ENCODE results near the gene GRIK2. TPM values are rescaled to one million over a fixed set of nuclear protein-coding genes. Genes with fewer than 3 reads are reported as not detected.
"Not testable (repeated sequence)": the region's sequence is repeated elsewhere in the genome, so short reads cannot be mapped to it uniquely, and the experiment has no call there.

Gene GRIK2
- total and polyA plus RNA-seq, 5 donors from 2014 or later: not detected

DNA sequence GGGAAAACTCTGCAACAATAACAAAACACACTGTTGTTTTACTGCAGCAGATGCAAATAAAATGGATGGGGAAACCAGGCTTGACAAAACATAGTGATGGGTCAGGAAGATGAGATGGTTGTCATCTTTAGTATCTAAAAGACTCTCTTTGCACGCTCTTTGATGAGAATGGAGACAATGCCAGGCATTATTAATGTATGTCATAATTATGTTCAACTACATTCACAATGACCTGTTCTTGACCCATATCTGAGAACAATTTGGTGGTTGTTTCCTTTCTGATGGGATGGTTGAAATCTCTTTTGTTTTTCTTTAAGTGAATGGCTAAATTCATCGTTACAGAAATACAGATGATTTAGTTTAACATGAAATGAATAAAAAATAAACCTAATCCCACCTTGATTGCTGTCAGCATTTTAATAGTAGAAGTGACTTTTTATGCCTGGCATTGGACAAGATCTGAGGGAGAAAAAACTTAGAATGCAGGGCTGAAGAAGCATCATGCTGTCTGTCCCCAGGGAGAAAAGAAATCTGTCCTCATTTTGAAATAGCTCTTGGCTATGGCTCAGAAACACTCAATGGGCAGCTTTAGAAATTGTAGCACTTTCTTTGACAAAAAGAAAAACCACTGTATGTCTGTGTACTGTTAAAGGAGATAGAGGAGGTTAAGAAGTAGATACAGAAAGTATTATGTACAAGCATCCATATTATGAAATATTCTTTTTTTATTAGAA, 12.4 kb upstream of the GRIK2 start:
- Histone ChIP-seq H3K27ac (ENCODE audit: insufficient read depth, low read length, poor library complexity, severe bottlenecking) (no peak overlapping the region), H3K36me3 (ENCODE audit: control insufficient read depth, insufficient read depth, low read length) (no peaks in the 10 kb centered on the region), H3K4me3 (ENCODE audit: low read depth, low read length) (no peak overlapping the region), H3K4me1 (ENCODE audit: control insufficient read depth, insufficient read depth, low read length, poor library complexity, severe bottlenecking) (no peaks in the 10 kb centered on the region), H3K9me3 (ENCODE audit: control insufficient read depth in 2 of 2, low read length in 2 of 2) (no peaks in the 10 kb centered on the region), H3K27me3 (ENCODE audit: control insufficient read depth, insufficient read depth, low read length) (no peaks in the 10 kb centered on the region)
- Mint-ChIP-seq H3K36me3 (no peaks in the 10 kb centered on the region), H3K4me3 (no peak overlapping the region), H3K27me3 (no peaks in the 10 kb centered on the region), H3K9me3 (peaks cover 0 to 13% (median 6%) of the 10 kb centered on the region in 7 donors), H3K4me1 (no peaks in the 10 kb centered on the region), H3K27ac (no peak overlapping the region)
- ATAC-seq (ENCODE audit: low read depth in 2 of 2): no peak
- no peak for DNase-seq

DNA sequence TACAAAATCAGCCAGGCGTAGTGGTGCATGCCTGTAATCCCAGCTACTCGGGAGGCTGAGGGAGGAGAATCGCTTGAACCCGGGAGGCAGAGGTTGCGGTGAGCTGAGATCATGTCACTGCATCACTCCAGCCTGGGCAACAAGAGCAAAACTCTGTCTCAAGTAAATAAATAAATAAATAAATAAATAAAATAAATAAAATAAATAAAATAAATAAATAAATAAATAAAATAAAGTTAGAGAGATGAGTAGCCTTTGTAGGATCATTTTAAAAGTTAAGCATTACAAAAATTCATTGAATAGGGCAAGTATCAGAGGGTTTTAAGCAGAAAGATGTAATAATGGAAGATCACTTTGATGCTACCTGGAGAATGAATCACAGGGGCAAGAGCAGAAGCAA, 9.8 kb upstream of the GRIK2 start:
- H3K27ac Mint-ChIP-seq; ATAC-seq (ENCODE audit: low read depth in 2 of 2); H3K27me3 Mint-ChIP-seq; H3K36me3 ChIP-seq (ENCODE audit: control insufficient read depth, insufficient read depth, low read length); H3K36me3 Mint-ChIP-seq; H3K4me1 ChIP-seq (ENCODE audit: control insufficient read depth, insufficient read depth, low read length, poor library complexity, severe bottlenecking); H3K9me3 ChIP-seq (ENCODE audit: control insufficient read depth in 2 of 2, low read length in 2 of 2); H3K4me1 Mint-ChIP-seq; H3K4me3 Mint-ChIP-seq; H3K27ac ChIP-seq (ENCODE audit: insufficient read depth, low read length, poor library complexity, severe bottlenecking); H3K27me3 ChIP-seq (ENCODE audit: control insufficient read depth, insufficient read depth, low read length); H3K4me3 ChIP-seq (ENCODE audit: low read depth, low read length); DNase-seq: not testable (repeated sequence)
- H3K9me3 Mint-ChIP-seq: peaks cover 0 to 13% (median 6%) of the 10 kb centered on the region in 7 donors

DNA sequence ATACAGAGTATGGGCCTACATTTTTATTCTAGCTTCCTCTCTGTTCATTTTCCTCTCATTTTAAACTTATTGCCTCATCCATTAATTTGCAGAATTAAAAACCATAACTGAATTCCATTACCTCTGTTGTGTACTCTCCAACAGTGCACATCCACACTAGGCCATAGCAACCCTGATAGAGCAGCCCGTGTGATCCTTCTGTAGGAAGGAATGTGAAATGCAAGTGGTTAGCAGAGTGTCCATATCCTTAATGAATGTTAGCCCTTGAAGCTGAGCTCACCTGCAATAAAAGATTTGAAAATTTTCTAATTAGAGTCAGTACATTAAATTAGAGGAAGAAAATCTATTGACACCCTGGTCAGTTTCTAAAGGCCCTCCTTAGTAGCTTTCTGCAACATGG, 6.5 kb upstream of the GRIK2 start:
- no peak overlapping the region for H3K27ac ChIP-seq (ENCODE audit: insufficient read depth, low read length, poor library complexity, severe bottlenecking)
- no peaks in the 10 kb centered on the region for H3K9me3 ChIP-seq (ENCODE audit: control insufficient read depth in 2 of 2, low read length in 2 of 2)
- H3K4me3 ChIP-seq (ENCODE audit: low read depth, low read length): no peak overlapping the region
- DNase-seq (no peak), ATAC-seq (ENCODE audit: low read depth in 2 of 2) (no peak)
- Mint-ChIP-seq H3K27me3 (peaks cover 10% of the 10 kb centered on the region), H3K27ac (no peak overlapping the region), H3K4me1 (no peaks in the 10 kb centered on the region), H3K4me3 (no peak overlapping the region), H3K36me3 (no peaks in the 10 kb centered on the region), H3K9me3 (peaks cover 0 to 13% (median 4%) of the 10 kb centered on the region in 7 donors)
- no peaks in the 10 kb centered on the region for H3K36me3 ChIP-seq (ENCODE audit: control insufficient read depth, insufficient read depth, low read length)
- H3K4me1 ChIP-seq (ENCODE audit: control insufficient read depth, insufficient read depth, low read length, poor library complexity, severe bottlenecking): no peaks in the 10 kb centered on the region
- H3K27me3 ChIP-seq (ENCODE audit: control insufficient read depth, insufficient read depth, low read length): no peaks in the 10 kb centered on the region

DNA sequence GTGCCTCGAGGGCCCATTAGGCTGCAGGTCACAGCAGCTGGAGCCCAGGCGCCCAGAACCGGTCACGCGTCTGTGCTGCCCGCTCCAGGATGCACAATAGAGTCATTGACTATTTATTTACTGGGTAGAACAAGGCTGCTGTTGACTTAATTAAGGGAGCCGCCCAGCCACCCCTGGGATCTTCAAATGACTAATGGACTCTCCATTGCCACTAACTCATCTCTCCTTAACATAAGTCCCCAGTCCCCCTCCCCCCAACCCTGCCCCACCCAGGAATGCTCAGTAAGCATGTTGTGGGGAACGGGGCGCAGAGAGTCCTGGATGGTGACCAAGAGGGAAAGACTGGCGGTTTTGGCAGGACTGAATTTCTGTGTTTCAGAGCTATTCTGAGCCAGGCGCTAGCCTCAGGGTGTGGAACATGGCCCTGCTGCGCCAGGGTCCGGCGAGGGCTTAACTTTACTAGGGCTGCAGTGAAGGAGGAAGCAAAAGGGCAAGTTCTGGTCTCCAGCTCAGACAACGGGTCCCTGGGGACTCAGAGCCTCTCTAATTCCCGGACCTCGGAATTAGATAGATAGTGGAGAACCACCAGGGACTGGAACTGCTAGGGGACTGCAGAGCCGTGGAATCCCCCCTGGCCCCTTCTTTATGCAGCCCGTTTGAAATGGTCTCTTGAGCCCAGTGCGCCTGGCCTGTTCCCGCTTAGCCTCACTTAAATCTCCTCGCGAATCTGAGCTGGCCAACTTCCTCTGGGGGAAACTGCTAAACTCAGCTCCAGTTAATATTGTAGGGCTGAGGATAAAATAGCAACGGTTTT, 1.5 kb upstream of the GRIK2 start:
- no peak overlapping the region for H3K4me3 ChIP-seq (ENCODE audit: low read depth, low read length)
- H3K9me3 ChIP-seq (ENCODE audit: control insufficient read depth in 2 of 2, low read length in 2 of 2): no peaks in the 10 kb centered on the region
- H3K36me3 ChIP-seq (ENCODE audit: control insufficient read depth, insufficient read depth, low read length): no peaks in the 10 kb centered on the region
- H3K4me1 Mint-ChIP-seq: peaks cover 0 to 5% (median 2%) of the 10 kb centered on the region in 4 donors
- ATAC-seq (ENCODE audit: low read depth in 2 of 2): no peak
- no peaks in the 10 kb centered on the region for H3K36me3 Mint-ChIP-seq
- H3K4me1 ChIP-seq (ENCODE audit: control insufficient read depth, insufficient read depth, low read length, poor library complexity, severe bottlenecking): no peaks in the 10 kb centered on the region
- peaks cover 10% of the 10 kb centered on the region for H3K27me3 ChIP-seq (ENCODE audit: control insufficient read depth, insufficient read depth, low read length)
- no peak overlapping the region for H3K27ac ChIP-seq (ENCODE audit: insufficient read depth, low read length, poor library complexity, severe bottlenecking)
- H3K27me3 Mint-ChIP-seq: peaks cover 38% of the 10 kb centered on the region
- peaks cover 0 to 6% (median 2%) of the 10 kb centered on the region in 7 donors for H3K9me3 Mint-ChIP-seq
- H3K4me3 Mint-ChIP-seq: no peak overlapping the region
- no peak overlapping the region for H3K27ac Mint-ChIP-seq
- no peak for DNase-seq

DNA sequence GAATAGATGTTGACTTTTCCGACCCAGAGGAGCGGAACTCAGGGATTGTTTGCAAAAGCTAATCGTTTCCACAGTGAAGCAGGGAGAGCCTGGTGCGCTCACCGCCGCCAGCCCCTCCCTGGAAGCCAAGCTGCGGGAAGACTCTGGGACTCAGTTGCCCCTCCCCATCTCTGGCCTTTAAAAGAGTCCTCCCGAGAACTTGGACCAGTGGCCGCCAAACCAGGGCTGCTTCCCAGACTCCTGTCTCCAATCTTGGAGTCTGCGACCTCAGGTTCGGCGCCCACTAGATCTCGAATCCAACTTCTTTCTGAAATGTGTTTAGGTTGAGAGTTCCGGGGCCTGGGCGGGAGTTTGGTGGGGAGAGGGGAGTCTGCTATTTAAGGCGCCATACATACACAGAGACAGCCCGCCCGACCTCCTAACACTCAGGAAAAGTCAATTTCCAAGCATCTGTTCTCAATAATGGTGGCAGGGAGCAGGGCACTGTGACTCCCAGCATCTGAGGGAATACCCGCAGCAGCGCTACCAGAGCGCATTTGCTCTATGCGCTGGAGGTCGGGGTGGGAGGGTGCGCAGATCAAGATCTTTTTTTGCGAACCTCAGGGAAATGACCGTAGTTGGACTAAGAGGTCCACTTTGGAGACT, 800 bp upstream of the GRIK2 start:
- H3K27me3 ChIP-seq (ENCODE audit: control insufficient read depth, insufficient read depth, low read length): peaks cover 10% of the 10 kb centered on the region
- ATAC-seq (ENCODE audit: low read depth in 2 of 2) (no peak), DNase-seq (no peak)
- Mint-ChIP-seq H3K36me3 (no peaks in the 10 kb centered on the region), H3K4me3 (no peak overlapping the region), H3K27me3 (peaks cover 40% of the 10 kb centered on the region), H3K27ac (no peak overlapping the region), H3K4me1 (peaks cover 0 to 5% (median 2%) of the 10 kb centered on the region in 4 donors), H3K9me3 (peaks cover 0 to 4% (median 2%) of the 10 kb centered on the region in 7 donors)
- no peaks in the 10 kb centered on the region for H3K9me3 ChIP-seq (ENCODE audit: control insufficient read depth in 2 of 2, low read length in 2 of 2)
- no peaks in the 10 kb centered on the region for H3K36me3 ChIP-seq (ENCODE audit: control insufficient read depth, insufficient read depth, low read length)
- H3K4me1 ChIP-seq (ENCODE audit: control insufficient read depth, insufficient read depth, low read length, poor library complexity, severe bottlenecking): no peaks in the 10 kb centered on the region
- no peak overlapping the region for H3K27ac ChIP-seq (ENCODE audit: insufficient read depth, low read length, poor library complexity, severe bottlenecking)
- no peak overlapping the region for H3K4me3 ChIP-seq (ENCODE audit: low read depth, low read length)

DNA sequence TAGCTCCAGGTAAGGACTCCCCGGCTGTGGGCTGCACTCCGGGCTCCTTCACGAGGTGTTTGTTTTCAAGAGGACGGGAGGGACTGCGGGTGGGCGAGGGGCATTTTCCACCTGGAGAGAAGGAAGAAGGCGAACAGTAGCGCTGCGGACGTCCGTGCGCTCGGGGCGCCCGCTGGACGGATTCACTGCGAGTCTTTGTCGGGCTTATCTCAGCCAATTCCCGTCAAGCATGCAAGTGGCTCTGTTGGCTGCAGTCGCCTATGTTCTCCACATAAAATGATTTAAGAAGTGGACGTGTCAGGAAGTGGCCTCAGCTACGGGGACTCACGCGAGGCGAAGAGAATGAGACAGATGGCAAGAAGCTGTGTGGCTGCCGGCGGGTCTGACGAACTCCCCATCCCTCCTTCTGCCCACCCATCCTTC, 332 bp downstream of the GRIK2 start:
- peaks cover 10% of the 10 kb centered on the region for H3K27me3 ChIP-seq (ENCODE audit: control insufficient read depth, insufficient read depth, low read length)
- no peak overlapping the region for H3K27ac Mint-ChIP-seq

DNA sequence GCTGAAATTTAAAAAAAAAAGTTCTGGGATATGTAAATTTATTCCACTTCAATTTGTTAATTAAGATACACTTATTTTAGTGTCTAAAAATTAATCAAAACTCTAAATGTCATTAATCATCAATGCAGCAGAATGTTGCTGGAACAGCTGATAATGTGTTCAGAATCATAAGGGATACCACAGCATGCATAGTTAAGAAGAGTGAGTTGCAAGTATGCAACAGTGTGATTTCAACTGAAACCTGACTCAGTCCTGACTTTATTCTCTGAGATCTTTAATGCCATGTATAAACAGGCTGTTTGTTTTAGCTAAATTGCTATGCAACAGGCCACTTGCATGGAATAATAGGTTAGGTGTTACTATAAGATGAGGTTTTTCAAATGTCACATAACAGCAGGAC, 1.4 kb downstream of the GRIK2 start:
- Mint-ChIP-seq H3K27me3 (peaks cover 57% of the 10 kb centered on the region), H3K4me1 (peaks cover 0 to 5% (median 2%) of the 10 kb centered on the region in 4 donors), H3K4me3 (no peak overlapping the region), H3K27ac (no peak overlapping the region), H3K36me3 (no peaks in the 10 kb centered on the region), H3K9me3 (peaks cover 0 to 7% (median 2%) of the 10 kb centered on the region in 7 donors)
- DNase-seq: no peak
- no peaks in the 10 kb centered on the region for H3K36me3 ChIP-seq (ENCODE audit: control insufficient read depth, insufficient read depth, low read length)
- peaks cover 10% of the 10 kb centered on the region for H3K27me3 ChIP-seq (ENCODE audit: control insufficient read depth, insufficient read depth, low read length)
- ATAC-seq (ENCODE audit: low read depth in 2 of 2): no peak
- H3K9me3 ChIP-seq (ENCODE audit: control insufficient read depth in 2 of 2, low read length in 2 of 2): no peaks in the 10 kb centered on the region
- H3K27ac ChIP-seq (ENCODE audit: insufficient read depth, low read length, poor library complexity, severe bottlenecking): no peak overlapping the region
- no peaks in the 10 kb centered on the region for H3K4me1 ChIP-seq (ENCODE audit: control insufficient read depth, insufficient read depth, low read length, poor library complexity, severe bottlenecking)
- H3K4me3 ChIP-seq (ENCODE audit: low read depth, low read length): no peak overlapping the region

More for the DNA sequence above, 332 bp downstream of the GRIK2 start:
- Mint-ChIP-seq H3K36me3 (no peaks in the 10 kb centered on the region), H3K4me1 (peaks cover 0 to 5% (median 2%) of the 10 kb centered on the region in 4 donors), H3K4me3 (no peak overlapping the region), H3K9me3 (peaks cover 0 to 4% (median 2%) of the 10 kb centered on the region in 7 donors), H3K27me3 (peaks cover 46% of the 10 kb centered on the region)
- no peaks in the 10 kb centered on the region for H3K4me1 ChIP-seq (ENCODE audit: control insufficient read depth, insufficient read depth, low read length, poor library complexity, severe bottlenecking)
- DNase-seq (no peak), ATAC-seq (ENCODE audit: low read depth in 2 of 2) (no peak)
- H3K27ac ChIP-seq (ENCODE audit: insufficient read depth, low read length, poor library complexity, severe bottlenecking): no peak overlapping the region
- no peaks in the 10 kb centered on the region for H3K36me3 ChIP-seq (ENCODE audit: control insufficient read depth, insufficient read depth, low read length)
- H3K4me3 ChIP-seq (ENCODE audit: low read depth, low read length): no peak overlapping the region
- H3K9me3 ChIP-seq (ENCODE audit: control insufficient read depth in 2 of 2, low read length in 2 of 2): no peaks in the 10 kb centered on the region

All from CD4-positive, CD25-positive, alpha-beta regulatory T cell (primary cell).